NCI-H2227 treated with DMSO at 0.1 percent for 48 hours (cell line): ENCODE results near the gene C20orf204.
A peak's percentile ranks its signal among the peaks of the same experiment; 100 is the strongest.

Source experiments
- DNase-seq: peaks from one replicate; lab custom pipeline; 2025; lab: John Stamatoyannopoulos, UW

Gene C20orf204

DNA sequence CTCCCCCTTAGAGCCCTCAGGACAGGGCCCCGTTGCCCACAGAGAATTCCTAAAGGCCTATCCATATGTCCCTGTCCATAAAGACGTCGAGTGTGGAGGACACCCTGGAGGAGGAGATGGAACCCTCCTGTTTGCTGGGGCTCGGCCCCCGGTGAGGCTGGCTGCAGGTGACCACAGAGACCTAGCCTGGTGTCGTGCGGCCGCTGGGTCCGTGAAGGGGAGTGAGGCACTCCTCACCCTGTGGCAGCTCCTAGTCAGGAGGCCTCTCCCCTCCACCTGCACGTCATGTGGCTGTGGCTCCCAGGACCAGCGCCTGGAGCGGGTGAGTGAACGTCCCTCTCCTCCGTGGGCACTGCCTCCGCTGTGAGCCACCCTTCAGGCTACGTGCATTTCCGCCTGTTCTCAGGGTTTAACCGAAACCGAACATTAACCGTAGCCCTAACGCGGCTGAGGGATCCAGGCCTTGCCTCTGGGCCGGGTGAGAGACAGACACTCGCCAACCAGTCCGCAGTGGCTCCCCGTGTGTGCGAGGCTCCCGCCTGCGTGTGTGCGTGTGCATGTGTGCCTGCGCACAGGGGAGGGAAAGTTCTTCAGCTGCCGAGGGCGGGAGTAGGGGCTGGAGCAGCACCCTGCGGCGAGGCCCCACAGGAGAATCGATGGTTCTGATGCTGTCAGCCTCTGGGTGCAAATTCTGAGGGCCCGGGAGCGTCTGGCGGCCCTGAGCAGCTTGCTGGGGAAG is 21.1 kb downstream of the C20orf204 start:
- no peak for DNase-seq

DNA sequence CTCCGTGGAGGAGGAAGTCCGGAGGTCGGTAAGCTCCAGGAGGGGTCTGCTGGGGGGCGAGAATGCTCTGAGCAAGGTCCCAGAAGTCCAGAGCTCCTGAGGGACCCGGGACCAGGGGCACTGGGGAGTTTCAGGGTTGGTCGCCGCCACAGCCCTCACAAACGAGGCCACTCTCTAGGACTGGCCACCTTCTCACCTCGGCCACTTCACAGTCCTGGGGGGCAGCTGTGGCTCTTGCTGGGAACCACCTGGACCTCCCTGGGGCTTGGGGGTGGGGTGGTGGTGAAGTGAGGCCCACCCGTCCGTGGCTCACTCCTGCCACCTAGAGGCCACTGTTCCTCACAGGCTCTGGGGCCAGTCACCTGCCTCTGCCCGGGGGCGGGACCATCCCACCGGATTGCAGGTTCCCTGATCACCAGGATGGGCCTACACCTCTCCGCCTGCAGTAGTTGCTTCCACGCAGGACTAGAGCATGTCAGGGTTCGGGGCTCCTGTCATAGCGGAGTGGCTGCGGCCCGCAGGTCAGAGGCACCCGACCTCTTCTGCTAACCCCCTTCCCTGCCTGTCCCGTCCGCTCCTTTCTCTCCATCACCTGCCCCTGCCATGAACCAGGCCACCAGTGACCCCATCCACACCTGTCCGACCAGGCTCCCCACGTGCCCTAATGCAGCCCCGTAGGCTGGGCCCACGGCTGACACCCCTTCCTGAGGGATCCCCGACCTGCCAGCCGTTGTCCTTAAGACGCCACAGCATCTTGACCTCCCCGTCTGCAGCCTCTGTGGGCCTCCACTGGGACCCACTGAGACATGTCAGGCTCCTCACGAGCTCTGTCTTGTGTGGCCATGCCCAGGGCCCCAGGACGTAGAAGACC is 21.9 kb downstream of the C20orf204 start:
- no peak for DNase-seq

DNA sequence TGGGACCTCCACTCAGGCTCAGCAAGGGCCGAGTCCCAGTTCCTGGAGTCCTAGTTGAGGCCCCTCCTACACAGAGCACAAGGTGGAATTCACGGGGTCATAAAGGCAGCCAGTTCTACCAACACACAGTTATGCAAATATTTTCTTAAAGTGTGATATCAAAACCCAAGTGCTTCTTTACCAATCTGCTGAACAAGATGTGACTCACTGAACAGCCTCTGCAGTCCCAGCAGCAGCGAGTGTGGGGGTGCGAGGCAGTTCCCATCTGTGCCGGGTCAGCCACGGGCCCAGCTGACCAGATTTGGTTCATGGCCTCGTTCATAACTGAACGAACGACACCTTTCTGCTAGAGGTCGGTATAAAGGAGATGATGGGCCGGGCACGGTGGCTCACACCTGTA is 22.6 kb downstream of the C20orf204 start:
- no peak for DNase-seq

DNA sequence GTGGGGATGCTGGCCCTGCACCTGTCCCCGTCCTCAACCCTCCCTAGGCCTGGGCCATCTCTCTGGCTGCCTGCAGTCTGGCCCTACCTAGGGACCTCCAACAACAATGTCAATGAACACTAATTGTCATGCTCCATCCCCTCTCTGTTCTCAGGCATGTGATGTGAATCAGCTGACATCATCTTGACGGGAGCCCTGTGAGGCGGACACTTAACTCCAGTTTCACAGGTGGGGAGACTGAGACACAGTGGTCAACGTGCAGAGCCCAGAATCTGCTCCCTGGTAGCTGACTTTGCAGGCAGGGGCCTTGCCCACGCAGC is 26.3 kb downstream of the C20orf204 start:
- no peak for DNase-seq

DNA sequence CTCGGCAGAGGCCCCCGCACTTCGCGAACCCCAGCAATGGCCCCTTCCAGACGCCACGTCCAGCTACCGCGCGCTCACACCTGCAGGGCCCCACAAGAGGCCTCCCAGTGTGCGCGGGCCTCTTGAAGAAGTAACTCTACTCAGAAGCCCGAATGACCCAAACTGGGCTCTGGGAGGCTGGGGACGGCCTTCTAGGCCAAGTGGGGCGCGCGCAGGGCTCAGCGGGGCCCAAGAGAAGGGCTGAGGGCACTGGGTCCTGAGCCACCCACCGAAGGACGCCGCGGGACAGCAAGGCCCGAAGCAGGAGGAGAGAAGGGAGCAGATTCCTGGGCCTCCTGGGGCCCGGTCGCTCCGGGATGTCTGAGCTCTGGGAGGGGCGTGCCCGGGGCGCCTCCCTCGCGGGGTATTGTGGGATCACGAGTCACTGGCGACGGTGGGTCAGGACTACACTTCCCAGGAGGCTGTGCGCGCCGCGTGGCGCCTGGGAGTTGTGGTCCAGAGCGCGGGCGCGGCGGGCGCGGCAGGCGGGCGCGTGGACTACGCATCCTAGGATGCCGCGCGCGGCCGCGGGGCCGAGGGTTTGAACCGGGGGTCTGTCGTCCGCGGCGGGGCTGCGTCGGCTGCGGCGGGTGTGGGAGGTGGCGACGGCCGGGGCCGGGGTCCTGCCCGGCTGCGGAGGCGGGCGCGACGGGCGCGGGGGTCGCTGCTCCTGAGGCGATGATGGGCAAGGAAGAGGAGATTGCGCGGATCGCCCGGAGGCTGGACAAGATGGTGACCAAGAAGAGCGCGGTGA is 26.8 kb downstream of the C20orf204 start, which contains the start of gene TCEA2:
TCEA2 (plus strand) TSS at position 603 of the 793 bp plus-strand sequence; CDS start at position 718, 115 bp downstream.
- peak; percentile 93 for DNase-seq

DNA sequence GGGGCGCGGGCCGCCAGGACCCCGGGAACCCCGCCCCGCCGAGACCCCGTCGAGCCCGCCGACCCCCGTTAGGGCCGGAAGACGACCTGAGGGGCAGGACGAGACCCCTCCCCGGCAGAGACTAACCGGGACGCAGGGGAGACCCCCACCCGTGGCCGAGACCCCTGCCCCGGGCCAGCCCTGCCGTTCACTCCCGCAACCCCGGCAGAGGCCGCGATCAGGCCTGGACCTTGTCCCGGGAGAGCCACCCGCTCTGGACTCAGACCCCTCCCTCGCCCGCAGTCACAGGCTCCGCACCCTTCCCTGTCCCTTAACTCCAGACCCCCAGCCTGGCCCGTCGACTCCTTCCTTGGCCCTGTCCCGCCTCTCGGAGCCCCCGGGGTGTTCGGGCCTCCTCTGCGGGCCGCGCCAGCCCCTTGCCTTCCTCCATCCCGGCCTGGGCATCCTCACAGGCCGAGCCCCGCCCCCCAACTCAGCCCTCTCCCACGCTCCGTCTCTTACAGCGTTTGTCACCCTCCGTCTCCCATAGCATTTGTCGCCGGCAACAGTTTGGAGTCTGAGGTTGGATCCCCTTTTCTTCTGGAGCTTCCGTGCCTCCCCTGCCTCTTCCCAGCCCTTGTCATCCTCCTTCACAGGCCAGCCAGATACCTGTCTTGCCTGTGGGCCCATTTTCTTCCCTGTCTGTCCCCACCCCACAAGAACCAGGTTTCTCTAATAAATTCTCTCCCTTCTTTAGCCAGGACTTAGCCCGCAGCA is 27.6 kb downstream of the C20orf204 start:
- DNase-seq, result no peak

DNA sequence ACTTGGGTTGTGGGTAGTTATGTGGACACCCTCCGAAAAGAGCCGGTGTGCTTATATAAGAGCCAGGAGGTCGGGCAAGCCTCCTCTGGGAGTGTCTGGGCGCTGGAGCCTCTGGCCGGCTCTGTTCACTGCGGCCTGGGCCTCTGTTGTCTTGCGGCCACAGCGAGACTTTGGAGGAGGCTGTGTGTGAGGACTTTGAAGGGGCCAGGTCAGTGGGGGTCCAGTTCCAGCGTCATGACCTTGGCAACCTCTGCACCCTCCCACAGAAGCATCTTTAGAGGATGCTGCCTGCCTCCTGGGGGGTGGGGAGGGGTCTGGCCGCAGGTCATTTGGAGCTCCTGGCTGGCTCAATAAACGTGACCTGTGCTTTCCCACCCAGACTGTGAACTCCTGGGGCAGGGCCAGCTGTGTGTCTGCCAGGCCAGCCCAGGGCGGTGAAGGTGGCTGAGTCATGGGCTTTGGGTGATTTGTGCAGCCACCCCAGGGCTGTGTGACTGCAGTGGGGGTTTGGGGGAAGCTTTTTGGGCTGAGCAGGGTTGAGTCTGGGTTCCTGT is 28.2 kb downstream of the C20orf204 start:
- no peak for DNase-seq

DNA sequence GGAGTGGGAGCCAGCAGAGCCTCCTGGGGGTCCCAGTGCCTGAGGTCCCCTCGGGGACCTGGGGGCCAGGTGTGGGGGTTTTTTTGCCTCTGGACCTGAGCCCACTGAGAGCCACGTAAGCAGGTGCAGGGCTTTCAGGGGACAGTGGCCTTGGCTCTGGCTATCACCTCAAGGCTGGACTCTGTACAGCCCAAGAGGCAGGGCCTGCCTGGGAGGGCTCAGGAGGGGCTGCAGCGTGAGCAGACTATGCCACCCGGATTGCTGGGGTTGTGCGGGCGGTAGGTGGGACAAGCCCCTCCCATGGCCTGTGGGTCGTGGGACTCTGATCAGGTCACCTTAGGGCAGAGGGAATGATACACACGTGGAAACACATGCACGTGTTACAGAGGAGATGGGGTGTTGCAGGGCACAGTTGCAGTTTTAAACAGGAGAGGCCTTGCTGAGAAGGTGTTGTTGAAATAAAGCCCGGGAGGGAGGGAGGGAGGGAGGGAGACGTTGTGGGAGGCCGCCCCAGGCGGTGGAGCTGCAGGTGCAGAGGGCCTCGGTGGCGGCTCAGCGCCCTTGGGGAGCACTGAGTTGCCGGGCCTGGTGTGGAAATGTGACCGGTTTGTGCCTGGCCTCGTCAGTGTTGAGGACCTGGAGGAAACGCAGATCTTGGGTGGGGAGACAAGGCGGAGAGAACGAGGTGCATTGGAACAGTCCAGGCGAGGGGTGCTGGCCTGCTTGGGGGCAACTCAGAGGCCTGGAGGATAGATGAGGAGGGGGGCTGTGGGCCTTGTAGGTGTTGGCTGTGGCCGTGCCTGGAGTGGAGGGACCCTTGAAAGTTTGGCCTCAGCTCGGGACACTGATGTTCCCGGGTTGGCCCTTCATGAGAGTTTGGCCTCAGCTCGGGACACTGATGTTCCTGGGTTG is 29.3 kb downstream of the C20orf204 start:
- no peak for DNase-seq

DNA sequence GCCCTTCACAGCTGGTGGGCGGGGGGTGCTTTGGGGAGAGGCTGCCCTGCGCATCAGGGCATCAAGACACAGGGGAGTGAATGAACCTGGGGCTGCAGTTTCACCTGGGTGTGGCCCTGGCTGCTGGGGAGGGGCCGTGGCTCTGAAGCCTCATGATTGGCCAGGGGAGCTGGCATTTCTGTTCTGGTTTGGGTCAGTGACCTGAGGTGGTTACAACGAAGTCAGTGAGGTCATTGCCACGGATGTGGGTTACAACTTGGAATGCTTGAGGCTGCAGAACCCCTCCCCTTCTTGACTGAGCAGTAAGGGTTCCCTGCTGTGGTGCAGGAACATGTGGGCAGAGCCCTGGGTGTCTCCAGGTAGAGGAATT is 30.0 kb downstream of the C20orf204 start:
- no peak for DNase-seq

DNA sequence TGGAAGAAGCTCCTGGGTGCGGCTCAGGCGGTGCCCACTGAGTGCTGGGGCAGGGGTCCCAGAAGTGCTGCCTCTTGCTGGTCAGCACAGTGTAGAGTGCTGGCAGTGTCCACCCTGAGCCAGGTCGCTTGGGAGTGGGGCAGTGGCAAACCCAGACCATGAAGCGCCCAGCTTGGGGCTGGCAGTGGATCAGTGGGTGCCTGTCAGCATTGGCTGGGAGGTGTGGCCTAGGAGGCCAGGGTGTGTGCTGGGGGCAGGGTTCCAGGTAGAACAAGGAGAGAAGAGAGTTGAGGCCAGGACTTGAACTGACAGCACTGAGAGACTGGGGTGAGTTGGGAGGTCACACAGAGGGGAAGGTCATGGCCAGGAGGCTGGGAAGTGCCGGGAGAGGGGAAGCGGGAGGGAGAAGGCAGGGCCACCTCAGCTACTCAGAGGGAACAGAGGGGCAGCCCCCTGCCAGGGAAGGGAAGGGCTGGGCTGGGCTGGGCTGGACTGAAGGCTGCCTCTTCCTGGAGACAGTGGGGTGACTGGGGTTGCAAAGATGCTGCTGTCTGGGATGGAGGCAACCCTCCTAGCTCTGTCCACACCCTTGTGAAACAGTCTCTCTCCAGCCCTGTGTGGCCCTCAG is 31.1 kb downstream of the C20orf204 start:
- no peak for DNase-seq

DNA sequence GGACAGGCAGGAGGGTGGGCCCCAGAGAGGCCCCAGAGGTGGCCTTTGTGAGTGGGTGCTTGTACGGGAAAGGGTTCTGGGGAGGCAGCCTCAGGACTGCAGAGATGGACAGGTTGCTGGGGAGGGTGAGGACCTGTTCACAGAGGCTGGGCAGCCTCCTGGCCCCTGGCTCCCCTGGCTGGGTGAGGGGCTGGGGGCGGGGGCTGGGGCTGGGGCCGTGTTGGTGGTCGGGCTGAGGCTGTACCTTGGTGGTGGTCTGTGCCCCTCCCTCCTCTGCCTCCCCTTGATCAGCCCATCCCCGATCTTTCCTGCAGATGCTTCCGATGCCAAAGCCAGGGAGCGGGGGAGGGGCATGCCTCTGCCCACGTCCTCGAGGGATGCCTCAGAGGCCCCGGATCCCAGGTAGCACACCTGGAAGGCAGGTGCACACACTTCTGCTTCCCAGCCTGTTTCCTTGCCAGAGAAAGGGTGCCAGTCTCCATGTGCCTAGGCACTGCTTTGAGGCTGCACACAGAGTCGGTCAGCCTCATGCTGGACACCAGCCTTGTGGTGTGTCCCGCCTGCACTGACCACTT is 31.8 kb downstream of the C20orf204 start:
- no peak for DNase-seq

DNA sequence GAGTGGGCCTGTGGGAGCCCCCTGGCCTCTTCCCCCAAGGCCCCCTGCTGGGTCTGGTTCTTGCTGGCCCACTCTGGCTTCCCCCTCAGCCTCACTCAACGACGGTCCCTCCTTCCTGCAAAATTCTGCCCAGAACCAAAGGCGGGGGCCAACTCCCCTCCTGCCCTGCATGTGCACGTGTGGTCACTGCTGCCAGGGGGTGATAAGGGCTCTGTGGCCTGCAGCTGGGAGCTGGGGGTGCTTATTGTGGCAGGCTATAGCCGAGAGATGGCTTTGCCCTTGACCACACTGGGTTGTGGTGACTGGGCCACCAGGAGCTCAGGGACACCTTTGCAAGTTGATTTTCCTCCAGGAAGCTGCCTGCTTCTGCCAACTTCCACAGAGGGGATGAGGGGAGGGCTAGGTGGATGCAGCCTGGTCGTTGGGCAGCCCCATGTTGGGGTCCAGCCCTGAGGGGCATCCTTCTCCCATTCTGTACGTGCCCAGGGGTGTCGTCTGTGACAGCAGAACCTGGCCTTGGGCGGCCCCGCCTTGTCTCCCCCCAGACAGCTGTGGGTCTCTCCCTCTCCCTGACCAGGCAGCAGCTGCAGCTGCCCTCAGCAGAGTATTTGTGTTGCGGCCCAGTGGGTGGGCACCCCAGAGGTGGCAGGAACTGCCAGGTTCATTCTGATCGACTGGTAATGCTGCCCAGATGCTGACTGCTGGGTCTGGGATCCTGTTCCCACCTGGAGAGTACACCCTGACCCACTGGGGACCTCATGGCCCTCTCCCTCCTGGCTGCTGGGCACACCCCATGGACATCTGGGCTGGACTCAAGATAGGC is 32.6 kb downstream of the C20orf204 start:
- no peak for DNase-seq

DNA sequence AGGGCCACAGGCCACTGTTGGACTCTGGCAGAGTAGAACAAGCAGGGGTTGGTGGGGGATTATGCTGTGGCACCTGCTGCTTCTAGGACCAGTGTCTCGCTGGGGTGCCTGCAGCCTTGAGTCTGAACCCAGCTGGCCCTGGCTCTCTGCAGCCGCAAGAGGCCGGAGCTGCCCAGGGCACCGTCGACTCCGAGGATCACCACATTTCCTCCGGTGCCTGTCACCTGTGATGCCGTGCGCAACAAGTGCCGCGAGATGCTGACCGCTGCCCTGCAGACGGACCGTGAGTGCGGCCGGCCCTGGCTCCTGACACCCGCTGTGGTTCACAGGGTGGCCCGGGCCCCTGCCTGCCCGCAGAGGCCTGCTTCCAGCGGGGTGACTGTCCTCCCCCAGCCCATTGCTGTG is 33.2 kb downstream of the C20orf204 start:
- DNase-seq, result no peak

DNA sequence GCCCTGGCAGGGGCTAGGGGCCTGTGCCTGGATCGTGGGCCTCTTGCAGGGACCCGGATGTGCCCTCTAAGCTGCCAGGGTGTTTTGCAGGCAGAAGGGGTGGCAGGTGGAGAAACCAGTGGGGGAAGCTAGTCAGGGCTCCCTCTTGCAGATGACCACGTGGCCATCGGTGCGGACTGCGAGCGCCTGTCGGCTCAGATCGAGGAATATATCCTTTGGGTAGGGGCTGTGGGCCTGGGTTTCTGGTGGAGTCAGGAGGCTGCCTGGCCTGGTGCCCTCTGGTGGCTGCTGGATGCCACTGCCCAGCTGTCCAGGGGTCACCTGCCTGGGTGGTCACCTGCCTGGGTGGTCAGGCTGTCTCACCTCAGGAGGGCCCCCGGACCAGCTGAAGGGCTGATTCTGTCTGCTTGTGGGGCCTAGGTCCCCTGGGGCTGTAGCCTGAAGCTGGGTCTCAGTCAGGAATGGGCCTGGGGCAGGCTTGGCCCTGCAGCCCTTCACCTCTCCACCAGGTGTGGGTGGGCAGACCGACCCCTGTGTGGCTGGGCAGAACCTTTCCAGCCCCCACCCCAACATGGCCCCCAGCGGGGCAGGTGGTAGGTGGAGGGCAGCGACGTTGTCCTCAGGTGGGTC is 33.7 kb downstream of the C20orf204 start:
- DNase-seq, result no peak

DNA sequence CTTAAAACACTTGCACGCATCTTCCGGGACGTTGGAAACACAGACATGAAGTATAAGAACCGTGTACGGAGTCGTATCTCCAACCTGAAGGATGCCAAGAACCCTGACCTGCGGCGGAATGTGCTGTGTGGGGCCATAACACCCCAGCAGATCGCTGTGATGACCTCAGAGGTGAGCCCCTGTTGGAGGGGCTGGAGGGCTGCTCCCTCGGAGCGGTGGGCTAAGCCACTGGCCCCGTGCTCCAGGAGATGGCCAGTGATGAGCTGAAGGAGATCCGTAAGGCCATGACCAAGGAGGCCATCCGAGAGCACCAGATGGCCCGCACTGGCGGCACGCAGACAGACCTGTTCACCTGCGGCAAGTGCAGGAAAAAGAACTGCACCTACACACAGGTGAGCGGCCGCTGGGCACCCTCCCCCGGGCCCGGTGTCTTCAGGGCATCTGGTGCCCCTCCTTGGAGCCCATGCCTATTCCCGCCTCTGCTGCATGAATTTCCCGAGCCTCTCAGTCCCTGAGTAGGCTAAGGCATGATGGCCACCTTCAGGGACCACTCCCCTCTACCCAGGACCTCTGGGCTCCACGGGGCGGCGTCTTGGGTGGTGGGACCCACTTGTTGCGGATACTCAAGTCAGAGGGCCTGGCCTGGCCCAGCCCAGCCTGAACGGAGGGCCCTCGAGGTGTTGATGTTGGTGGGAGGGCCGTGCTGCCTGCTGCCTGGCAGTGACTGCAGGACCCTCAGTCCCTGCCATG is 34.4 kb downstream of the C20orf204 start:
- DNase-seq, result no peak

DNA sequence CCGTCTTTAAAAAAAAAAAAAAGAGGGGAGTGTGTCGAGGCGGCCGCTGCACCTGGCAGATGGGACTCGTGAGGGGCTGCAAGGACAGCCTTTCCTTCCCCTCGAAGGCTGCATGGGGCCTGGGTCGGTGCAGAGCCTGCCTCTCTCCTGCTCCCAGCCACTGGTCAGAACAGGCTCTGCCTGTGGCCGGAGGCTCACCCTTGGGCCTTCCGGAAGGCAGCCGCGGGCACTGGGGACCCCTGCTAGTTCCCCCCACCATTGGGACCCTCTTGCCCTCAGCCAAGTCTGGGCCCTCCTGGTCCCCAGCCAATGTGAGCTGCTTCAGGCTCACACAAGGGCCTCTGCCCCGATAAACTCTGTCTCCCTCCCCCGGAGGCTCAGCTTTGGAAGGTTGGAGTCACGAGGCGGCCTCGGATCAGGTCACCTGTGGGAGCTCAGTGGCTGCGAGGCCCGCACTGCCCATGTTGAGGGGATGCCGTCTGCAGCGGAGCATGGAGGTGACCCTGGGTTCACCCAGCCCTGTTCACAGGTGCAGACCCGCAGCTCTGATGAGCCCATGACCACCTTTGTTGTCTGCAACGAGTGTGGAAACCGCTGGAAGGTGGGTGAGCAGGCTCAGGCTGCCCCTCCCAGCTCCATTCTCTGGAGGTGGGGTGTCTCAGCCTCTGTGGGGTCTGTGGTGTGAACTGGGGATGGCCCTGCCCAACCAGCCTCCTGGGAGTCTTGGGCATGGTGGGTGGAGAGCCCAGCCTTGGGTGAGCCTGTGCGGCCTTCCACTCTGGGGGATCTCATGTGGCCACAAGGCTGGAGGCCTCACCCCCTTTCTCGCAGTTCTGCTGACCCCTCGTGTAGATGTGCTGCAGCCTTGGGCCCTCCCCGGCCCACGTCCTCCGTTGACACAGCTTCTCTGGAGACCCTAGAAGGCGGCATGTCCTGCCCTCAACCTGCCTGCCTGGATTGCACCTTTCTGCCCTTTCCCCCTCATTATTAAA is 35.7 kb downstream of the C20orf204 start:
- no peak for DNase-seq
